H1 (cell line): ENCODE data around the gene HOMER2.

Experiments used
- ATF2 ChIP-seq: IDR thresholded peaks from 2 replicates; pipeline ENCODE4 v1.6.1; 2012; ENCODE audit warnings: low read length, inconsistent platforms
- CEBPB ChIP-seq: IDR thresholded peaks from 2 replicates; pipeline ENCODE4 v1.6.1; 2012; ENCODE audit warnings: low read depth, low read length
- CTCF ChIP-seq, 3 experiments: IDR thresholded peaks; 1 replicate in 2 of 3; 2 replicates in 1 of 3; pipeline versions ENCODE4 v1.5.1 to v1.6.1; 2011; ENCODE audit warnings: low read length in 3 of 3, mild to moderate bottlenecking in 3 of 3, inconsistent platforms in 2 of 3, low read depth in 1 of 3, moderate library complexity in 1 of 3; ENCODE audit not compliant: insufficient read depth in 1 of 3; ENCODE audit errors: control extremely low read depth in 1 of 3
- EP300 ChIP-seq, 2 experiments: IDR thresholded peaks; 1 replicate in 1 of 2; 2 replicates in 1 of 2; pipeline ENCODE4 v1.6.1; 2011 to 2012; ENCODE audit warnings: low read depth in 2 of 2, low read length in 2 of 2, mild to moderate bottlenecking in 2 of 2, borderline replicate concordance in 1 of 2, inconsistent platforms in 1 of 2, moderate library complexity in 1 of 2
- EZH2 ChIP-seq: fragments of 200-600 bp; sonication (generic); IDR thresholded peaks from 2 replicates; pipeline ENCODE4 v1.7.1; 2012; ENCODE audit warnings: low read depth, mild to moderate bottlenecking, moderate library complexity, low read length, inconsistent platforms; ENCODE audit not compliant: severe bottlenecking
- GABPA ChIP-seq: IDR thresholded peaks from 2 replicates; pipeline ENCODE4 v1.6.1; 2011; ENCODE audit warnings: mild to moderate bottlenecking, low read length, moderate library complexity, borderline replicate concordance; ENCODE audit not compliant: insufficient read depth
- NRF1 ChIP-seq: IDR thresholded peaks from 2 replicates; pipeline ENCODE4 v1.6.1; 2011; ENCODE audit warnings: mild to moderate bottlenecking, low read depth, low read length, improper control_type of control experiment
- PHF8 ChIP-seq: fragments of 200-600 bp; sonication (generic); conservative IDR thresholded peaks from 2 replicates; pipeline ENCODE4 v1.7.1; 2012; ENCODE audit warnings: low read depth, mild to moderate bottlenecking, inconsistent platforms, low read length, moderate library complexity
- POLR2A ChIP-seq, 2 experiments: IDR thresholded peaks; 1 replicate in 1 of 2; 2 replicates in 1 of 2; pipeline ENCODE4 v1.6.1; 2011; ENCODE audit warnings: low read depth in 2 of 2, low read length in 2 of 2, mild to moderate bottlenecking in 2 of 2; ENCODE audit errors: control extremely low read depth in 1 of 2
- RFX5 ChIP-seq: IDR thresholded peaks from 2 replicates; pipeline ENCODE4 v1.6.1; 2011; ENCODE audit warnings: low read depth, low read length, improper control_type of control experiment, borderline replicate concordance
- TEAD4 ChIP-seq: IDR thresholded peaks from 2 replicates; pipeline ENCODE4 v1.6.1; 2012; ENCODE audit warnings: low read depth, low read length, inconsistent platforms, mixed read lengths
- USF2 ChIP-seq: IDR thresholded peaks from 2 replicates; pipeline ENCODE4 v1.6.1; 2011; ENCODE audit warnings: low read length, improper control_type of control experiment
- ZNF274 ChIP-seq: IDR thresholded peaks from 2 replicates; pipeline ENCODE4 v1.7.0; 2012; ENCODE audit warnings: low read length, borderline replicate concordance; ENCODE audit errors: extremely low read depth

GRCh38 chr15:82870727-82871320, 81.7 kb downstream of the HOMER2 start:
- TF ChIP-seq GABPA (no peak), CTCF (IDR thresholded peaks at IDR 0.05; ENCODE audit: control extremely low read depth in 1 of 3, insufficient read depth in 1 of 3, low read depth in 1 of 3, low read length in 3 of 3) (no peak), POLR2A (IDR thresholded peaks at IDR 0.05; ENCODE audit: control extremely low read depth in 1 of 2, low read depth in 2 of 2, low read length in 2 of 2) (no peak), EP300 (IDR thresholded peaks at IDR 0.05; ENCODE audit: borderline replicate concordance in 1 of 2, low read depth in 2 of 2, low read length in 2 of 2) (no peak), USF2 (no peak), RFX5 (no peak), ZNF274 (no peak), EZH2 (no peak), PHF8 (no peak), CEBPB (no peak), TEAD4 (no peak), ATF2 (no peak), NRF1 (no peak)
